Measurements from ENCODE around the gene ACTN2. TPM values are rescaled to one million over a fixed set of nuclear protein-coding genes. Genes with fewer than 3 reads are reported as not detected.

Gene ACTN2
- total RNA-seq, 6 donors from 2014 or later, result 1.4 to 11.5 (median 2.3) TPM

GRCh38 chr1:236716160-236716559, 29.9 kb downstream of the ACTN2 start:
- TF ChIP-seq EP300 (IDR thresholded peaks at IDR 0.05) (no peak), POLR2AphosphoS5 (IDR thresholded peaks at IDR 0.05) (peak in 1 of 2 donors; percentile 29)

GRCh38 chr1:236717811-236718210, 31.5 kb downstream of the ACTN2 start:
- no peaks in the 10 kb centered on the region for H3K4me1 ChIP-seq

More at GRCh38 chr1:236716160-236716559, 29.9 kb downstream of the ACTN2 start:
- ATAC-seq (ENCODE audit: low FRiP score in 2 of 2) (no peak), DNase-seq (no peak)
- no peaks in the 10 kb centered on the region for H3K36me3 ChIP-seq
- 19 to 30% methylated on average over 1 of the region's 1 CpG for WGBS, 2 donors
- no peak overlapping the region for H3K4me3 ChIP-seq
- H3K4me1 ChIP-seq, result no peaks in the 10 kb centered on the region
- H3K27ac ChIP-seq, result no peak overlapping the region
- no peaks in the 10 kb centered on the region for H3K9me3 ChIP-seq
- no peaks in the 10 kb centered on the region for H3K27me3 ChIP-seq

GRCh38 chr1:236718328-236718727, 32.0 kb downstream of the ACTN2 start:
- H3K27ac ChIP-seq, result no peak overlapping the region
- H3K36me3 ChIP-seq, result no peaks in the 10 kb centered on the region
- DNase-seq (no peak), ATAC-seq (ENCODE audit: low FRiP score in 2 of 2) (no peak)
- H3K9me3 ChIP-seq, result no peaks in the 10 kb centered on the region
- H3K4me1 ChIP-seq, result no peaks in the 10 kb centered on the region
- 52 to 62% methylated on average over 3 of the region's 3 CpGs for WGBS, 2 donors
- TF ChIP-seq POLR2AphosphoS5 (IDR thresholded peaks at IDR 0.05) (no peak), CTCF (IDR thresholded peaks at IDR 0.05) (no peak), POLR2A (IDR thresholded peaks at IDR 0.05) (no peak), EP300 (IDR thresholded peaks at IDR 0.05) (no peak)
- H3K4me3 ChIP-seq, result no peak overlapping the region
- no peaks in the 10 kb centered on the region for H3K27me3 ChIP-seq

More at GRCh38 chr1:236717811-236718210, 31.5 kb downstream of the ACTN2 start:
- WGBS, 2 donors, result 78 to 89% methylated on average over 6 of the region's 6 CpGs
- Histone ChIP-seq H3K27ac (no peak overlapping the region), H3K36me3 (no peaks in the 10 kb centered on the region), H3K9me3 (no peaks in the 10 kb centered on the region), H3K4me3 (no peak overlapping the region), H3K27me3 (no peaks in the 10 kb centered on the region)
- no peak for ATAC-seq (ENCODE audit: low FRiP score in 2 of 2)
- TF ChIP-seq POLR2AphosphoS5 (IDR thresholded peaks at IDR 0.05) (no peak), CTCF (IDR thresholded peaks at IDR 0.05) (no peak), EP300 (IDR thresholded peaks at IDR 0.05) (no peak), POLR2A (IDR thresholded peaks at IDR 0.05) (no peak)
- DNase-seq, result no peak

GRCh38 chr1:236720206-236720605, 33.9 kb downstream of the ACTN2 start:
- Histone ChIP-seq H3K27ac (no peak overlapping the region), H3K4me3 (no peak overlapping the region), H3K27me3 (no peaks in the 10 kb centered on the region), H3K36me3 (no peaks in the 10 kb centered on the region), H3K4me1 (no peaks in the 10 kb centered on the region), H3K9me3 (no peaks in the 10 kb centered on the region)
- TF ChIP-seq CTCF (IDR thresholded peaks at IDR 0.05) (no peak), POLR2AphosphoS5 (IDR thresholded peaks at IDR 0.05) (no peak), POLR2A (IDR thresholded peaks at IDR 0.05) (no peak), EP300 (IDR thresholded peaks at IDR 0.05) (no peak)
- 54 to 56% methylated on average over 3 of the region's 3 CpGs for WGBS, 2 donors
- DNase-seq, result no peak
- ATAC-seq (ENCODE audit: low FRiP score in 2 of 2), result no peak

- no peaks in the 10 kb centered on the region for H3K27me3 ChIP-seq
- WGBS, 2 donors, result 58 to 75% methylated on average over 1 of the region's 1 CpG
- no peak overlapping the region for H3K4me3 ChIP-seq
- H3K4me1 ChIP-seq, result no peaks in the 10 kb centered on the region
- H3K9me3 ChIP-seq, result no peaks in the 10 kb centered on the region
- H3K27ac ChIP-seq, result no peak overlapping the region
- H3K36me3 ChIP-seq, result no peaks in the 10 kb centered on the region
- no peak for DNase-seq
- TF ChIP-seq CTCF (IDR thresholded peaks at IDR 0.05), result no peak
- TF ChIP-seq EP300 (IDR thresholded peaks at IDR 0.05), result no peak
- ATAC-seq (ENCODE audit: low FRiP score in 2 of 2), result no peak
Measured at GRCh38 chr1:236720611-236721010, 34.3 kb downstream of the ACTN2 start.
